Amniotic stem cell (primary cell): ENCODE results near the gene KLHL13.
"Not testable (repeated sequence)": the region's sequence is repeated elsewhere in the genome, so short reads cannot be mapped to it uniquely, and the experiment has no call there.

Experiments
- DNase-seq: peaks from one replicate; lab custom pipeline; 2025; lab: John Stamatoyannopoulos, UW

The KLHL13 gene, protein sequence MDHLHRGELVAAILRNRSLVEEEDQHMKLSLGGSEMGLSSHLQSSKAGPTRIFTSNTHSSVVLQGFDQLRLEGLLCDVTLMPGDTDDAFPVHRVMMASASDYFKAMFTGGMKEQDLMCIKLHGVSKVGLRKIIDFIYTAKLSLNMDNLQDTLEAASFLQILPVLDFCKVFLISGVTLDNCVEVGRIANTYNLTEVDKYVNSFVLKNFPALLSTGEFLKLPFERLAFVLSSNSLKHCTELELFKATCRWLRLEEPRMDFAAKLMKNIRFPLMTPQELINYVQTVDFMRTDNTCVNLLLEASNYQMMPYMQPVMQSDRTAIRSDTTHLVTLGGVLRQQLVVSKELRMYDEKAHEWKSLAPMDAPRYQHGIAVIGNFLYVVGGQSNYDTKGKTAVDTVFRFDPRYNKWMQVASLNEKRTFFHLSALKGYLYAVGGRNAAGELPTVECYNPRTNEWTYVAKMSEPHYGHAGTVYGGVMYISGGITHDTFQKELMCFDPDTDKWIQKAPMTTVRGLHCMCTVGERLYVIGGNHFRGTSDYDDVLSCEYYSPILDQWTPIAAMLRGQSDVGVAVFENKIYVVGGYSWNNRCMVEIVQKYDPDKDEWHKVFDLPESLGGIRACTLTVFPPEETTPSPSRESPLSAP

DNA sequence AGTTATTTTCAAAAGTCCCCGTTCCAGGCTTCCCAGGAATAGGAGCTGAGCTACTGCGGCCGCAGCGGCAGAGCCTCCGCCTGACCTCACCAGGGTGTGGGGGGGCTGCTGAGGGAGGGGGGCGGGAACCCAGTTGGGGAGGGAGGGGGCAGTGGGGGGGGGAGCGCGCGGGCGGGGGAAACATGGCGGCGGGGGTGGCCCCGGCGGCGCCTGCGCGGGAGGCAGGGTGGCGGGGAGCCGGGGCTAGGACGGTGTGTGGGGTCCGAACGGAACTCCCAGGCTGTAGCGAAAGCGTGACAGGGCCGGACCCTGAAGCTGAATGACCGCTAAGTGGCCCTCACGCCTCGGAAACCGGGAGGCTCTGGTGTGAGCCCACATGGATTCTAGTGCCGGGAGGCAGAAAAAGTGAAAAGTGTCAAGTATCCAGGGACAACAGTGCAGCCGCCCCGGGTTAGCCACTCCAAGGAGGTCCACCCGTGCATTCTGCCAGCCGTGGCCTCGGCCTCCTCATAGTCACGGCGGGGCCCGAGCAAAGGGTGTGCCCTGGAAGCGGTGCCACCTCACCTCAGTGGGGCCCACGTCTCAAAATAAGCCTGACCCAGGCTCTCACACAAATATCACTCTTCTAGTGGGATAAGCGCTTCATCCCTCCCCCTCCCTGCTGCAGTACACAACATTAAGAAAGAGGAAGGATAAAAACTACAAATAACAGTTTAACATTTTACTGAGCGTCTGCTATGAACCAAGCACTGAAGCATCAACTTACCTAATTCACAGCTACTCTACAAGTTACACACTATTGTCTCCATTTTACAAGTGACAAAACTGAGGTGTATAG, at the start of gene KLHL13:
TSS of gene KLHL13 (minus strand) at position 98 of the 838 bp plus-strand sequence. CDS start 88,337 bp downstream, outside the sequence.
- peak; percentile 2 for DNase-seq

GRCh38 chrX:118164138-118164537, 47.5 kb upstream of the KLHL13 start:
- DNase-seq = no peak

DNA sequence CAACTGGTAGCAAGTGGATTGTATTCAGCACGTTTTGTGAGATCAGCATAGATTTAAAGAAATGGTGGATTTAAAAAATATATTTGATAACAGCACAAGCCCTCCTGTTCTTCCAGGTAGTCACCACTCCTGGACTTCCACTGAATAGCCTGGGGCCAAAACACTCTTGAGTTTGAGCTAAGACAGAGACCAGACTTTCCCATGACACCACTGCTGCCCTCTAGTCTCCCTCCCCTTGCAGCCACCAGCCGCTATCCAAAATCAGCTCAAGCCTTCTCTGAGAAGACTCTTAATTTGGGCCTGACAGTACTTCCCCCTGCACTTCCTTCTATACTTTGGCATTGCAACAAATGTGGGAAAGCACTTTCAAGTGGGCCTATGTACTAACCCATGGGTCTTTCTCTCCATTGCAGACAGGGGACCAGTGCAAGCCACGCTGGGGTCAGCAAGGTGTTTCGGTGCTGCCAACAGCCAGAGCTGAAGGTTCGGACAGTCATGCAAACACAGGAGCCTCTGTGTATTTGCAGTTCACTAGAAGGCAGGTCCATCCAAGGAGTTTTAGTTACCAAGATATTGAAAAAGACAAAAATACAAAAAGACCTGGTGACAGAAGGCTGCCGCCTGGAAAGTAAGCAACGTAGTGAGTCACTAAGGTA, 40.5 kb upstream of the KLHL13 start:
- no peak for DNase-seq

DNA sequence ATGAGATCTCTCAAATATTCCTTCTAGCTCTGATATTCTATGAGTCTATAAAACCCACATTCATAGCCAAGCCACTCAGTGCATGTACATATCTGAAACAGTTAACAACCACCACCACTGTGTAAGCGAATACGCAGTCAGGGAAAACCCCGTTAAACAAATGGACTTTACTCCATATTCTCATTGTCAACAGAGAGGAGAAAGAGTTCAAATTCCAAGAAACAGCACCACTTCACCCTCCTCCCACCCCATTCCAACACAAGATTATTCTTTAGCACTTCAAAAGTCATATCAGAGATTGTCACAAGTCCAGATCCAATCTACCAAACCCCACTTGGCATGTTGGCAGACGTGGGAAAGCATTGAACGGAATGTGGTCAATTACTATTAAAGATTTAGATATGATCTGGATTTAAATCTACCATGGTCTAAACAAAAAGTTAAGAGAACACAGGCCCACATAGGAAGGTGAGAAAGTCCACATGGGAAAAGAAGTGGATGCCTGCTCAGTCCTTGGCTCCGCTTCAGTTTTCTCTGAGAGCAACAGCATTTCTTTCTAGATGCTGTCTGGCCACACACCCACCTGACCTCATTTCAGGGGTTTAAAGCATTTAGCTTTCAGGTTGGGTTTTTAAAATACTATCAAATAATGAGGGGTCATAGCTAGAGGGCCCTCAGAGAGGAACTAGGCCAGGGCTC, 39.8 kb upstream of the KLHL13 start:
- DNase-seq = no peak

DNA sequence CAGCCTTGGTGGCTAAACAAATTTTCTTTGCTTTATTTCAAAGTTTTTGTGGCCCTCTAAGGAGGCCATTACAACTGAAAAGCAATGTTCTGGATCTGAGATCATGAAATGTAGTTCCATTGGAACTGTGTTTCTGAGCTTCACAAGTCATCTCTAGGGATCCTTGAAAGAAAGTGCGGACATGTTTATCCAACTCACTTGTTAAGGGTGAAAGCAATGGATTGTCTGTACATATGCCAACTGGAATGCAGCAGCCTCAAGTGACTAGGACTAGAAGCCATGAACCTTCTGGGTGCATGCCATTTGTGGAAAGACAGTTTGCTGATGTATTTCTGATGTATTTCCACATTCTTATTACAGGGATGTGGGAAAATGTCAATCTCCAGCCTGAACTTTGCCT, 36.7 kb upstream of the KLHL13 start:
- DNase-seq = no peak

- DNase-seq = no peak
These were observed 36.1 kb upstream of the KLHL13 start for GRCh38 chrX:118152721-118153120.

GRCh38 chrX:118148737-118149136, 32.1 kb upstream of the KLHL13 start:
- no peak for DNase-seq

DNA sequence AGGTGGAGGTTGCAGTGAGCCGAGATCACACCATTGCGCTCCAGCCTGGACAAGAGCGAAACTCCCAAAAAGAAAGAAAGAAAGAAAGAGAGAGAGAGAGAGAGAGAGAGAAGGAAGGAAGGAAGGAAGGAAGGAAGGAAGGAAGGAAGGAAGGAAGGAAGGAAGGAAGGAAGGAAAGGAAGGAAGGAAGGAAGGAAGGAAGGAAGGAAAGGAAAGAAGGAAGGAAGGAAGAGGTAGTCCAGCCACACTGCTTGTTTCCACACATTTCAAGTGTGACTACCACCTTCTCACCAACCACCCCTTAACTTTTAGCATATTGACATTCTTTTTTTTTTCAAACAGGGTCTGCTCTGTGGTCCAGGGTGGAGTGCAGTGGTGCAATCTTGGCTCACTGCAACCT, 31.2 kb upstream of the KLHL13 start:
- DNase-seq = not testable (repeated sequence)

GRCh38 chrX:118143578-118143977, 27.0 kb upstream of the KLHL13 start:
- DNase-seq = no peak

DNA sequence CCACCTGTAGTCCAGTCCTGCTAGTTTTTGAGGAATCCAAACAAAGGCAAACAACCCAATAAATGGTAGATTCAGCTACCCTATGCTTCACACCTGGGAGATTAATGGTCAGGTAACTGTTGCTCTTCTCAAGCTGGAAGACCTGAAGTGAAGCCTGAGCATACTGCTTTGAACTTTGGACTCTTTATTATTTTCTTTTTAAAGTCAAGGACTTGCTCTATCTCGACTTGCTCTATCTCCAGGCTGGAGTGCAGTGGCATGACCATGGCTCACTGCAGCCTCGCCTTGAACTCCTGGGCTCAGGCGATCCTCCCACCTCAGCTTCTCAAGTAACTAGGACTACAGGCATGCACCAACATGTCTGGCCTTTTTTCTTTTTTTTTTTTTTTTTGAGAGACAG, 14.7 kb upstream of the KLHL13 start:
- DNase-seq = no peak

DNA sequence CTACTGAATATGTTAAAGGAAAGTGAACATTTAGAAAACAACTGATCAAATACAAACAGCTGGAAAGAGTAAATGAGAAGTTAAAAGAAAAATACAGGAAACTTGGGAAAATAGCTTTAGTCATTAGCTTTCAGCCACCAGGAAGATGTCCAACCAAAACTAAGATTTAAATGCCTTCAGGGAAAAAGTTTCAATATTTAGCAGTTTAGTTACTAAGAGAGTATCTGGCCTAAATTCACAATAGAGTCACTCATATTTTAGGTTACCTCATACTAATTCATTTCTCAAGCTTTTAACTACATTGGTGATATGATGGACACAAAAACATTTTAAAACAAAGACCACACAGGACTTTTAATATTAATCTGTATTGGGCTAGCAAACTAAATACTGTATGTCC, 13.1 kb upstream of the KLHL13 start:
- DNase-seq = no peak

DNA sequence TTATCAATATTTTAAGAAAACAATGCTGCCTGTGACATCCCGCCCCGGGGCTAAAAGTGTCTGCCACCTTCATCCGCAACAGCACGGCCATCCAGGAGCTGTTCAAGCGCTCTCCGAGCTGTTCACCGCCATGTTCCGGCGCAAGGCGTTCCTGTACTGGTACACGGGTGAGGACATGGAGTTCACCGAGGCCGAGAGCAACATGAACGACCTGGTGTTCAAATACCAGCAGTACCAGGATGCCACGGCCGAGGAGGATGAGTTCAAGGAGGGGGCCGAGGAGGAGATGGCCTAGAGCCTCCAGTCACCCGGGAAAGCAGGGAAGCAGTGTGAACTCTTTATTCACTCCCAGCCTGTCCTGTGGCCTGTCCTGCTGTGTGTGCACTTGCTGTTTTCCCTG, 12.1 kb upstream of the KLHL13 start:
- no peak for DNase-seq

DNA sequence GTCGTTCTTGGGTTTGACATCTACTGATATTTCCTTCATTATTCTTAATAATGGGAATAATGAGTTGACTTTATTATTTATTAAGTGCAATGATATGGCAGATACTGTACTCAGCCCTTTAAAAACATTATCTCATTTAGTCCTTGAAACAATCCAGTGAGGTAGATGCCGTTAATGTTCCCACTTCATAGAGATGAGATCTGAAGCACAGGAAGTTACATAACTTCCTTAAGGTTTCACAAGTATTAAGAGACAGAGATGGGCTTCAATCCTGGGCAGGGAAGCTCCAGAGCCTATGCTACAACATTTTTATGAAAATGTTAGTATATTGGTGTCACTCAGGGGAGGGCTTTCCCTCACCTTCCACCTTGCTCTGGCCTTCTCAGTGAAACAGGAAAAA, 9.7 kb upstream of the KLHL13 start:
- DNase-seq = no peak

DNA sequence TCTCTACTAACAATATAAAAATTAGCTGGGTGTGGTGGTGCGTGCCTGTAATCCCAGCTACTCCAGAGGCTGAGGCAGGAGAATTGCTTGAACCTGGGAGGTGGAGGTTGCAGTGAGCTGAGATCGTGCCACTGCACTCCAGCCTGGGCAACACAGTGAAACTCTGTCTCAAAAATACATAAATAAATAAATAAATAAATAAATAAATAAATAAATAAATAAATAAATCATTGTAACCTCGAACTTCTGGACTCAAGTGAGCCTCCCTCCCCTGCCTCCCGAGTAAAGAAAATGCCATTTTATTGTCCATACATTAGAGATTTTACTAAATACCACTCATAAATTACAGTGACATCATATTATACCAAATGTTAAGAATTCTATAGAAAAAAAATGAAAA, 7.6 kb upstream of the KLHL13 start:
- DNase-seq = not testable (repeated sequence)

DNA sequence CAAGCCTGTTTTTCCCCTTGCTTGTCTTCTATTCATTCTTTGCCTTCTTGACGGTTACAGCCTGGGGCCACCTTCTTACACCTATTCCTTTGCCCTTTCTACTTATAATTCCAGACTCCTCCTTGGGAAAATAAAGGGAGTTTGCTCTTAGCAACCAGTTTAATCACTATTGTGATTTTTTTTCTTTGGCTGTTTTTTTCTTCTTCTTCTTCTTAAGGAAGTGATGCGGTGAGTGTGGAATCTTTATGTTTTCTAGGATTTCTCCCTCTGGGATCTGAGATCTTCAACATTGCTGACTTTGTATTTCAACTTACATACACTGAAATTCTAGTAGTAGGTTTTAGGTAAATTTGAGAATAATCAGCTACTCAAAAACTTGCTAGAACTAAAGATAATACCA, 1.1 kb upstream of the KLHL13 start:
- DNase-seq = no peak

DNA sequence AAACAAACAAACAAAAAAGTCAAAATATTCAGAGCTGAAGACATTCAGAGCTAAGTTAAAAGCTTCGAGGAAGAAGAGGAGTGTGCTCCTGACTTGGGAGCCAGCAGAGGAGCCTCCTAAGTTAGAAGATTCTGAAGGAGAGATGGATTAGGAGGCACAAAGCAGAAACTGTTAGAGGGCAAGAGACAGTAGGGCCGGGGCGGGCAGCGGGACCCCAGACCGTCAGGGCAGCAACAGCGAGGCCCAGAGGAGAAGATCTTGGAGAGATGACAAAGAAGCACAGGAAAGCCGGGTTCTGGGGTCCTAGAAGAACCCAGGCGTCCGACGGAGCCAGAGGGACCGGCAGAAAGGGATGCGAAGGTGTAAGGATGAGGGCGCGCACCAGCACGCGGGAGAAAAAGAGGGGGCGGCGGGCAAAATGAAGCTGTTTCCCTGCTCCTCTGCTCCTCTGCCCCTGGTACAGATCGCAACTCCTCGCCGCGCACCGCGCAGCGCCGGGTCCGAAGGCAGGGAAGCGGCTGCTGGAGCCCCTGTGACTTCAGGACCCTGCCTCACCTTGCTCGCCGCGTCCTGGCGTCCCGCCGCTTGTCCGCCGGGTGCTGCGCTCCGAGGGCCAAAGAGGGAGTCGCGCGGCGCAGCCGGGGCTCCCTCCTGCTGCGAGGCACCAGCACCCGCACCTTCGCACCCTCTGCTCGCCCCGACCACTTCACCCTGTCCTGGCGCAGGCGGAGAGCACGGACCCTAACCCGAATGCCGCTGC, 477 bp downstream of the KLHL13 start:
- no peak for DNase-seq

GRCh38 chrX:118114971-118115370, 1.6 kb downstream of the KLHL13 start:
- no peak for DNase-seq

GRCh38 chrX:118109065-118109464, 7.5 kb downstream of the KLHL13 start:
- no peak for DNase-seq

- DNase-seq = no peak
These were observed 8.3 kb downstream of the KLHL13 start for GRCh38 chrX:118108304-118108703.

GRCh38 chrX:118100091-118100490, 16.5 kb downstream of the KLHL13 start:
- no peak for DNase-seq

DNA sequence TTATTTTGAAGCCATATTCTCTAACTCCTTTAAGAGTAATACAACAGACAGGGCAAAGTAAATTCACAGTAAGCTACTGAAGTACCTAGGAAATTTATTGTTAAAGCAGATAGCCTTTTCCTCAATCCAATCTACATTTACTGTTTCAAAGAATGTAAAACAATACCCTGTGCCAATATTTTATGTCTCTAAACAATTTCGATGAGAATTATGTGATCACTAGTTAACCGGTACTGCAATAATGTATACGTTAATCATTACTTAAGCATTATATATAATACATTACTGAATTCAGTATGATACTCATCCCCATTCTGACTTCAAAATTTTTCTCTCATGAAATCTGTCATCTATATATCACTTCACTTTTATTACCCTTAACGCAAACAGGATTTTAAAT, 28.5 kb downstream of the KLHL13 start:
- DNase-seq = no peak
